T follicular helper cell (primary cell): ENCODE data around the gene ERMAP.
"Not testable (repeated sequence)": the region's sequence is repeated elsewhere in the genome, so short reads cannot be mapped to it uniquely, and the experiment has no call there.

Experiments
- DNase-seq: peaks from one replicate; pipeline ENCODE4 v3.0.0-alpha.2; 2020; ENCODE audit warnings: low read depth

Gene ERMAP

DNA sequence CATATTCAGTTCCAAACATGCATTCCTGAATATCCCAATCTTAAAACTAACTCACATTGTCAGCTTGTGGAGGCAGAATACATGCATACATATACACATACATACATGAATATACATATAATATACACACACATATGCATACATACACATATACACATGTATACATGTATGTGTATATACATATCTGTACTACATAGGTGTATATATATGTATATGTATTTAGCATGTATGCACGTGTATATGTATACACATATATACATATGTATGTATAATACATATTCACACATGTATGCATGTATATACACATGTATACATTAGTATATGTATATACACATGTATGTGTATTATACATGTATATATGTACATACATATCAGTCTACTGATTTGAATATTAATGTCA lies 28.3 kb downstream of the ERMAP start:
- no peak for DNase-seq

DNA sequence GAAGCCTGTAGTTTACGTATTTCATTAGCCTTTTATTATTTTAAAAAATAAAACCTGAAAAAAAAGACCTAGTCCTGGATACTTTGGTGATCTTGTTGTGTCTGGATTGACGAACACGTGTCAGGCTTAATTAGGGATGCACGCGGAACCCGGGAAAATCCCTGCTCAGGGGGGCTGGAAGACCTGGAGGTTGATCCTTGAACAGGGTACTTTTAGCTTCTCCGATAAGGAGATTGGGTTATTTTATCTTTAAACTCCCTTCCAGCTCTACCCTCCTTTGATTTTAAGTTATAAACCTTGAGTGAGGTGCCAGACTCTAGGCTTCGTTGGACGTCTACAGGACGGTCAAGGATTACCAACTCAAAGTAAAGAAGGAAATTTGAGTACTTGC lies 28.9 kb downstream of the ERMAP start:
- no peak for DNase-seq

- peak; percentile 84 for DNase-seq
Measured at GRCh38 chr1:42846257-42847110, 29.6 kb downstream of the ERMAP start, which contains the start of gene ZNF691. ZNF691 (plus strand) TSS chr1:42846613; CDS start chr1:42849659, 3,046 bp downstream.

- DNase-seq, result no peak
Measured at GRCh38 chr1:42847111-42847595, 30.2 kb downstream of the ERMAP start.

DNA sequence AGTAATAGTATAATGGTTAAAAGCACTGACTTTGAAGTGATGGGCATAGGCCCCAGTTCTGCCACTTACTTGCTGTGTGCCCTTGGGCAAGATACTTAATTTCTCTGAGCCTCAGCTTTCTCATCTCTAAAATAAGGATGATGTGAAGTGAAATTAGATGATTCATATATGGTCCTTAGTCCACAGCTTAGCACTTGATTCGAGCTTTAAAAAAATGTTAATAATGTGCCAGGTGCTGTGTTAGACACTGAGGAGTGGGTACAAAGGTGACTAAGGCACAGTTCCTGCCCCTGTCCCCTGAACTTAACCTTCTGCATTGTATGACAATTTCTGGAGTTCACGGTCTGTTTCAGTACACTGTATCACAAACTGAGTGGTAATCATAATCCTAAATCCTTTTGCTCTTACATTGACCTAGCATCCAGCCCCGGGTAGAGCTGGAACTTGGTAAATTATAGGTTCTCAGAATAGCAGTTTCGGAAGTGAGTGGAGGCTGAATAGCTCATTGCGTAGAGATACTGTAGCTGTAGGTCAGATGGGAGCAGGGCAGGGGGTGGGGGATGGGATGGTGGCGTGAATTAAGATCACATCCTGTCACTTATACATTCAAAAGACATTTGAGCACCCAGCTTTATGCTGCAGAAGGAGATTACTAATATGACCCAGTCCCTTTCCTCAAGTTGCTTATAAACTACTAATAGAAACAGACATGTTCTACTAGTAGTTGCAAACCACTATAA lies 31.0 kb downstream of the ERMAP start:
- no peak for DNase-seq

- no peak for DNase-seq
Measured at GRCh38 chr1:42848823-42849537, 32.1 kb downstream of the ERMAP start.

- DNase-seq, result no peak
Measured at GRCh38 chr1:42849944-42850343, 33.0 kb downstream of the ERMAP start.

GRCh38 chr1:42851420-42851819 lies 34.5 kb downstream of the ERMAP start:
- no peak for DNase-seq

DNA sequence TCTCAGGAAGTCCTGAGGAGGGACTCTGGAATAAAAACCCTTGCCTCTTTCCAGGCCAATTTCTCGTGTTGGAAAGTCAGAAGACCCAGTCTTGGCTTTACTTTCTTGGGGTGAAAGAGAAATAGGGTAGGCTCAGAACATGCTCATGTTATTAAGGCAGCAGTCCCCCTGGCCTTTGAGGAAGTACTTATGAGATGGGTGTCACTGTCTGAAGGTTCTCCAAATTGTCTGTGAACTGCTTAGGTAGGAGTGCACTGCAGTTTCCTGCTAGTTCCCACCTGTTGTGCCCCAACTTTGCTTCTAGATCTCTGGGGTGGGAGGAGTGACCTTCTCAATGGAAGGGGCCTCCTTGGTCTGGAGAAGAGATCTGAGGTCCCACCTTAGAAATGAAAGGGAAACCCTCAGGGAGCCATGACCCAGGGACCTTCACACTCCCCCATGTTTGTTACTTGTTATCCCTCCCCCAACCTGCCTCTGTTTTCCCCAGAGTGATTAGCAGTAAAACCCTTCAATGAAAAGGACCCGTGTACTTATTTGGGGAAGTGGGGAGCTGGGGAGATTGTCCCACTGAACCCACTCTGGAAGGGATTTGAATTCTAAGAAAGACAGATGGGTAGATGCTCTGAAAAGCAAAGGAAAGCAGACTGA lies 35.2 kb downstream of the ERMAP start:
- no peak for DNase-seq

GRCh38 chr1:42852608-42852980 lies 35.7 kb downstream of the ERMAP start:
- DNase-seq, result no peak

DNA sequence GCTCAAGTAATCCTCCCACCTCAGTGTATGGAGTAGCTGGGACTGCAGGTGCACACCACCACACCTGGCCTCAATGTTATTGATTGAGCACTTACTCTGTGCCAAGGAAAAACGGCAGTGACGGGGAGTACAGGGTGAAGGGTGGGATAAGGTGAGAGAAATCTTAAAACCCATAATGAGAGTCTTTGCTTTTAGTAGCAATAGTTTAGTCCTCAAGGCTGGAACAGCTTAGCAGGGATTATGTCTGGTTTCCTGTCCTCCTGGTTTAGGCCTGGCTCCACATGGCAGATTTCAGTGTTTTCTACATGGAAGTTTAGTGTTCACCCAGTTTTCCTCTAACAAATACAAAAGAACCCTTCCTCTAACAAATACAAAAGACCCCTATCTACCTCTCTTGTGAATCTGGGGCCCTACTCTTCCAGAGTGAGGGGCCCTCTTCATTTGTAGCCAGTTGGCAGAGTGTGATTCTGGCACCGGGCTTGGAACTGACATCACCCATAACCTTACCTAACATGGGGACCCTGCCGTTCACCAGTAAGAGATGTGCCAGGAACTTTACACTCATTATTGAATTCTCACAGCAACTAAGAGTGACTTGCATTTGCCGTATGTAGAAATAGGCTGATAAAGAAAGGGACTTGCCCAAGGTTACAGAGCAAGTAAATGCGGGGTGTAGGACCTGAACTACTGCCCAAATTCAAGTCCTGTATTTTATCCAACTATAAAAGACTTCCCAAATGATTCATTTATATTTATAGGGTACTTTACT lies 36.4 kb downstream of the ERMAP start:
- DNase-seq, result no peak

DNA sequence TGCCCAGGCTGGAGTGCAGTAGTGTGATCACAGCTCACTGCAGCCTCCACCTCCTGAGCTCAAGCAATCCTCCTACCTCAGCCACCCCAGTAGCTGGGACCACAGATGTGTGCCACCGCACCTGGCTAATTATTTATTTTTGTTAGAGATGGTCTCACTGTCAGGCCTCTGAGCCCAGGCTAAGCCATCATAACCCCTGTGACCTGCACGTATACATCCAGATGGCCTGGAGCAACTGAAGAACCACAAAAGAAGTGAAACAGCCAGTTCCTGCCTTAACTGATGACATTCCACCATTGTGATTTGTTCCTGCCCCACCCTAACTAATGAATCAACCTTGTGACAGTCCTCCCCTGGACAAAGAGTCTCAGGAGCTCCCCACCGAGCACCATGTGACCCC lies 39.6 kb downstream of the ERMAP start:
- not testable (repeated sequence) for DNase-seq

DNA sequence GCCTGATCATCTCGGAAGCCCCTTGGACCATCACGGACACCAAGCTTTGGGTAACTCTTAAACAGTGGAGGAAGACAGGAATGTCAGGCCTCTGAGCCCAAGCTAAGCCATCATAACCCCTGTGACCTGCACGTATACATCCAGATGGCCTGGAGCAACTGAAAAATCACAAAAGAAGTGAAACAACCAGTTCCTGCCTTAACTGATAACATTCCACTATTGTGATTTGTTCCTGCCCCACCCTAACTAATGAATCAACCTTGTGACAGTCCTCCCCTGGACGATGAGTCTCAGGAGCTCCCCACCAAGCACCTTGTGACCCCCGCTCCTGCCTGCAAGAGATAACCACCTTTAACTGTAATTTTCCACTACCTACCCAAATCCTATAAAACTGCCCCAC lies 42.4 kb downstream of the ERMAP start:
- DNase-seq, result not testable (repeated sequence)

GRCh38 chr1:42860339-42861013 lies 43.6 kb downstream of the ERMAP start:
- DNase-seq, result no peak

GRCh38 chr1:42861014-42861399 lies 44.1 kb downstream of the ERMAP start:
- no peak for DNase-seq

DNA sequence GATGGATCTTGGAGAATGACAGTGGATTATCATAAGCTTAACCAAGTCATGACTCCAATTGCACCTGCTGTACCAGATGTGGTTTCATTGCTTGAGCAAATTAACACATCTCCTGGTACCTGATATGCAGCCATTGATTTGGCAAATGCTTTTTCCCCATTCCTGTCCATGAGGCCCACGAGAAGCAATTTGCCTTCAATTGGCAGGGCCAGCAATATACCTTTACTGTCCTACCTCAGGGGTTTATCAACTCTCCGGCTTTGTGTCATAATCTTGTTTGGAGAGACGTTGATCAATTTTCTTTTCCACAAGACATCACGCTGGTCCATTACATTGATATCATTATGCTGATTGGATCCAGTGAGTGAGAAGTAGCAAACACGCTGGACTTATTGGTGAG lies 49.6 kb downstream of the ERMAP start:
- no peak for DNase-seq

- not testable (repeated sequence) for DNase-seq
Measured at GRCh38 chr1:42868466-42868865, 51.5 kb downstream of the ERMAP start.

GRCh38 chr1:42869254-42869653 lies 52.3 kb downstream of the ERMAP start:
- not testable (repeated sequence) for DNase-seq

GRCh38 chr1:42869751-42870150 lies 52.8 kb downstream of the ERMAP start:
- not testable (repeated sequence) for DNase-seq

- not testable (repeated sequence) for DNase-seq
Measured at GRCh38 chr1:42873108-42873507, 56.2 kb downstream of the ERMAP start.
